ENCODE measurements around the gene NRN1.
"Not testable (repeated sequence)": the region's sequence is repeated elsewhere in the genome, so short reads cannot be mapped to it uniquely, and the experiment has no call there.

Gene NRN1, protein sequence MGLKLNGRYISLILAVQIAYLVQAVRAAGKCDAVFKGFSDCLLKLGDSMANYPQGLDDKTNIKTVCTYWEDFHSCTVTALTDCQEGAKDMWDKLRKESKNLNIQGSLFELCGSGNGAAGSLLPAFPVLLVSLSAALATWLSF

GRCh38 chr6:6006428-6007365, at the start of gene NRN1:
Gene NRN1 (minus strand): TSS chr6:6006925. CDS start chr6:6006749, 176 bp downstream.
- DNase-seq = no peak

DNA sequence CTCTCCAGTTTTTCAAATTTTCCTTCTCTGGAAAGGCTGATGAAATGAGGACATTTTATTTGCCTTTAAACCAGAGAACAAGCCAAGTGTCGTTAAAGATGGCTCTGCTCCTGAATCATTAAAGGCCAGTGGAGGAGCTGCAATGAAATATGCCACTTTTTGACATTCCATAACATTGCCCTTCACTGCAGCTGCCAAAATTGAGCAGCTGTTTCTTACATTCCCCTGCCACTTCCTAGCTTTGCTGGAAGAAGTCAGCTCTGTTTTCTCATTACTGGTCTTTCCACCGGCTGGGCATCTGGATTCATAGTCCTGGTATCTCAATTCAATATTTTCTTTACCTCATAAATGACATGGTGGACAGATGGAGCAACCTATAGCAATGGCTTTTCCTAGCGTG, 45.5 kb upstream of the NRN1 start:
- no peak for DNase-seq

GRCh38 chr6:6046716-6047115, 40.0 kb upstream of the NRN1 start:
- no peak for DNase-seq

- DNase-seq = no peak
These were observed 33.3 kb upstream of the NRN1 start for GRCh38 chr6:6039946-6040509.

GRCh38 chr6:6037179-6037578, 30.5 kb upstream of the NRN1 start:
- no peak for DNase-seq

DNA sequence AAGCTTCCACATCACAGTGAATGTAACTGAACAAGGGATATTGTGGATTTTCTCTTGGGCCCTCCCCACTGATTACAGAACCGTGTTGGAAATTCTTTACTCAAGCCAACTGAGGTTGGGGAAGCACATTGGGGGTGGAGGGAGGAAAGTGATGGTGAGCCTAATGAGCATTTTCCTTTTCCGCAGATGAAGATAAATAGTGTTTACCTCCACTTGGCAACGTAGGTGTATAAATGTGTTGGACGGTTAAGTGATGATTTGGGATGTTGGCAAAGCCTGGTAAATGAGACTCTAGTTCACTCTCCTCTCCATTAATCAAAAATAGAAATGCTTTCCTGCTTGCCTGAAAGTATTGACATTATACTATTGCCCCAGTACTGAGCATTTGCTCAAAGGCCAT, 27.1 kb upstream of the NRN1 start:
- no peak for DNase-seq

- DNase-seq = no peak
These were observed 19.9 kb upstream of the NRN1 start for GRCh38 chr6:6026513-6027205.

- no peak for DNase-seq
These were observed 19.0 kb upstream of the NRN1 start for GRCh38 chr6:6025736-6026135.

DNA sequence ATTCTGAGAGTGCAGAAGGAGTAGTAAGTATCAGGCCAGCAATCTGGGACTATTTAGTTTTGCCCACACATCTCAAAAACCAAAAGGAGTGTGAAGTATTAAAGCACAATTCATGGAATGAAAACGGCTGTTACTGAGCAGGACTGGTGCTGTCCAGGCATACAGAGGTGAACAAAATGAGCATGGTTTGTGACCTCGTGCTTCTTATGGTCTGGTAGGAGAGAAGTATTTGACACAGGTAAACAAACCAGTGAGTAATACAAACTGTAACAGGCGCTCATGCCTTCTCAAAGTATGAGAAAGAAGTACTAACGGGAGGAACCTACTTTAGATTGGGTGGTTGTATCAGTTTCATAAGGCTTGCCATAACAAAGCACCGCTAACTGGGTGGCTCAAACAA, 17.5 kb upstream of the NRN1 start:
- DNase-seq = no peak

DNA sequence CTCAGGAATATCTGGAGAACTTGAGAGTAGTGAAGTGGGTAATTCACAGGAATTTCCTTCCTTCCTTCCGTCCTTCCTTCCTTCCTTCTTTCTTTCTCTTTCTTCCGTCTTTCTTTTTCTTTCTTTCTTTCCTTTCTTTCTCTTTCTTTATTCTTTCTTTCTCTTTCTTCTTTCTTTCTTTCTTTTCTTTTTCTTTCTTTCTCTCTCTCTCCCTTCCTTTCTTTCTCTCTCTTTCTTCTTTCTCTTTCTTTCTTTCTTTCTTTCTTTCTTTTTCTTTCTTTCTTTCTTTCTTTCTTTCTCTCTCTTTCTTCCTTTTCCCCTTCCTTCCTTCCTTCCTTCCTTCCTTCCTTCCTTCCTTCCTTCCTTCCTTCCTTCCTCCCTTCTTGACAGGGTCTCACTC, 16.1 kb upstream of the NRN1 start:
- DNase-seq = not testable (repeated sequence)

DNA sequence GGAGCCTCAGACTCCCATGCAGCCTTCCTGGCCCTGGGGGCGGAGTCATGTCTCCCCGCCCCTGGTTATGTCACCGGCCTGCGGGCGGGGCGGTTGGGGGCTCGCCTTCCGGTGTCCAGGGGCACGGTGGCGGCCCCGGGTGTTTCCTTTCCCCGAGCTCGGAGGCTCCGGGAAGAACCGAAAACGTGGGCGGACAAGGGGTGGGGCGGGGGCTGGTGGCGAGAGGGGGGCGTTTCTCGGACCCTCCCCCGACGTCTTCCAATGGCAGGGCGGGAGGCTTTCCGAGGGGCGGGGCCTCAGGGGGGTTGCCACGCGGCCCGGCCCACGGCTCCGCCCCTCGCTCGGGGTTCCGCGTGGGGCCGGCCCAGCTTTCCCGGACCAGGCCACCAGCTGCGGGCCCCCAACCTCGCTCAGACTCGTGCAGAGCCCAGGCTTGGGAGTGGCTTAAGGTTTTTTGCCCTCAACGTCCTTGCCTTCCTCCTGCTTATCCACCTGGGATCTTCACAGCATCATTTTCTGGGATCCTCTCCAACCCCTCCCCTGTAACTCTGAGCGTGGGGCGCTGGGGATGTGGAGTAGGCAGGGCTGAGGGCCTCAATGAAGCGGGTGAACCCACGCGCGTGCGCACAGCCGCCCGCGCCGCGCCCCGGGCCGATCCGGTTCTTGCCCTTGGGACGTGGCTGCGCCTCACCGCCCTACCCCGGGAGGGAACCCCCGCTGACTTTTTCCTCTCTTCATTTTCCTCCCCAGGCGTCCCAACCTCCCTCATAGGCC, 2.1 kb upstream of the NRN1 start:
- peak; percentile 67 to 69 for DNase-seq

- DNase-seq = no peak
These were observed 1.4 kb upstream of the NRN1 start for GRCh38 chr6:6008089-6008647.

DNA sequence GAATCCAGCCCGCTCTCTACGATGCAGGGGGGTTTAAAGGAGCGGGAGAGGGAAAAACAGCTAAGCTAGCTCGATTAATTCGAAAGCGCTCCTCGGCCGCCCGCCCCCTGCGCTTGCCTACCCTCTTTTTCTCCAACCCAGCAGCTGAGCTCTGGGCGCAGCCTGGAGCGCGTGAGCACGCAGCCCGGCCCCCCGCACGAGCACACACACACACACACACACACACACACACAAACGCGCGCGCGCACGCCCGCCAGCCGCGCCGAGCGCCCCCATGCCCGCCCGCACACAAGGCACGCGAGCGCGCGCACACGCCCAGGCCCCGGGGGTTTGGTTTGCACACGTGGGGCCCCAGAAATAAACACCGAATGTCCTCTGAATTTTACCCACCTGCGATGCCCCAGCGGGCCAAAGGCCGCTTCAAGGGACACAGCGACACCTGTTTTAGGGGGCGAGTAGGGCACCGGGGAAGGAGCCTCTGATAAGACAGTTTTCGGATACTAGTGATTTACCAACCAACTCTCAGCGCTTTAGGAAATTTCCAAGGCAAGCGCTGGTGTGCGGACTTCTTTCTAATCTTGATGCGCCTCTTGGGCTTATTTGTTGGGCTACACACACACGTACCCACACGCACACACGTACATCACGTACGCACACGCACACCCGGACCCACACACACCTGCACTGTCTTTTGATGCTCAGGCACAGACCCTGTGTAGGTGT, 802 bp upstream of the NRN1 start:
- no peak for DNase-seq

DNA sequence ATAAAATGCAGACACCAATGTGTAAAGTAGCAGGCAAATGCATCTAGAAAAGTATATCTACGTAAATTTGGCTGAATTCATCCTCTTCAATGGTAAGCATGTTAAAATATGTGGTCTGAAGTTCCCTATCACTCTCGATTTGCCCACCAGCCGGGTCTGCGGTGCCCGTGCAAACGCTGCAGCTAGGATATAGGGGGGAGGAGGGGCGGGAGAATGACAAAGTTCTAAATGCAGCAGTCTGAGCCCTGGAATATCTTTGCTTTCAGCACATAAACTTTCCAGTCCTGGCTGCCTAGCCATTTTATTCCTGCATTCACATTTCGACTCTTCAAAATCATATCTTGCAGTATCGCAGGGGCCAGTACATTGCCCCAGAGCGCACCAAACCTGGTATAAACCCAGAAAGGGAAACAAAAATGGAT, 708 bp downstream of the NRN1 start:
- DNase-seq = no peak

- no peak for DNase-seq
These were observed 1.4 kb downstream of the NRN1 start for GRCh38 chr6:6005051-6006005.

DNA sequence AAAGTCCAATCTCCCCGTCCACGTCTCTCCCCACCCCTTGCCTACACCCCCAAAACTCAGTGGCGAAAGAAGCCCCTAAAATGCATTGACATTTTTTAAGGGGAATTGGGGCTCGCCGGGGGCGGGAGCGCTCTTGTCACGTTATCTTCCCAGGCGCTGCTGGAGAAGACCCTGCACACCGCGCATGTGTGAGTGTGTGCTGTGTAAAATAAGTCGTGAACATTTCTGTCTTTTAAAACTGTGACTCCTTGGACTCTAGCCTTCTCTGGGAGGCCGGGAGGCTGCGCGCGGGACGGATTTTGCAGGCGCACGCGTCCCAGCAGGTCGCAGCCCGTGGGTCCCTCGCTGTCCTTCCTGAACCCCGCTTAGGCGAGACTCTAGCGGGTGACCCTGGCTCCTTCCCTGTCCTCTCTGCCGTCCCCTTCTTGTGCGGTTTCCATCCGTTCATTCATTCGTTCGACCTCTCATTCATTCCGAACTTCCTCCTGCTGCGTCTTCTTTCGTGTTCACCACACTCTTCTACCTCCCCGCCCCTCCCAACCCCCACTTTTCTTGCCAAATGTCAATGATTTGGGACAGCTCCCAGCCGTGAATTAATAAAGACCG, 2.2 kb downstream of the NRN1 start:
- no peak for DNase-seq

GRCh38 chr6:6003621-6004366, 2.9 kb downstream of the NRN1 start:
- peak; percentile 43 to 59 for DNase-seq

DNA sequence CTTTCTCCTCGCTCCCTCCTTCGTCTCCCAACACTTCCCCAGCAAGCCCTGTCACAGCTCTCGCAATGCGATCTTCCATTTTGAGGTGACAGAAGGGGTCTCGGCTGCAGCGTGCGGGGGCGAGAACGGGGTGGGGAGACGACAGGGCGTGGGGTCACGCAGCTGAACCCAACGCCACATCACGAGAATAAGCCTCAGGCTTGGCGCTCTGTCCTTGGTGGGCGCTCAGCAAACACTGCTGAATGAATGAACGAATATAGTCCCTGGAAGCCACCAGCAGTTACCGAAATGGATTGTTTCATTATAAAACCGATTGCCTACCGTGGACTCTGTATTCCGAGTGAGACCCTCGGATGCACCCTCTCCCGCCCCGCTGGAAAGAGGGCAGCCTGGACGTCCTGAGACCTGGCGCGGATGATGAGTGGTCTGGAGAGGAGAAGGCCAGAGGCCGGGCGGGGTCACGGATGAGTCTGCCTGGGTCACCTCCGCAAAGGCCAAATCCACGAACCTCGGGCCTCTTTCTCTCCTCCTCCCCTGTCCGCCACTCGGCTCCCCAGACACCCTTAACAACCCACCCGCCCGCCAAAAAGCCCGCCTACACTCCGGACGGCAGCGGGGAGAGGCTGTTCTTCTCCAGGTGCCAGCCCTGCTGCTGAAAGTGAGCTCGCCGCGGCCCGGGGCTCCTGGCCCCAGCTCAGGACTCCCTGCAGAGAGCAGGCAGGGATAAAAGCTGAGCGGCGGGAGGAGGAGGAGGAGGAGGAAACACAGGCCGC, 3.7 kb downstream of the NRN1 start:
- DNase-seq = no peak

All from inflammatory macrophage treated with lipopolysaccharide for 1 hour (primary cell).